GM18526 (cell line): Measurements from ENCODE around the gene PSMD14.

Experiments used
- POLR2A ChIP-seq: IDR thresholded peaks from 3 replicates; pipeline ENCODE4 v1.6.1; 2011; ENCODE audit not compliant: insufficient read length; ENCODE audit errors: extremely low read depth

The PSMD14 gene

GRCh38 chr2:161424394-161424769 is 116.2 kb downstream of the PSMD14 start:
- no peak for TF ChIP-seq POLR2A

GRCh38 chr2:161424891-161425727 is 116.9 kb downstream of the PSMD14 start:
- TF ChIP-seq POLR2A: no peak

- TF ChIP-seq POLR2A: no peak
These were observed 117.7 kb downstream of the PSMD14 start for GRCh38 chr2:161425728-161426454.

GRCh38 chr2:161426455-161426921 is 118.3 kb downstream of the PSMD14 start:
- no peak for TF ChIP-seq POLR2A

GRCh38 chr2:161426922-161427663 is 118.9 kb downstream of the PSMD14 start:
- TF ChIP-seq POLR2A: no peak

GRCh38 chr2:161427664-161428587 is 119.7 kb downstream of the PSMD14 start:
- no peak for TF ChIP-seq POLR2A

GRCh38 chr2:161430386-161430785 is 122.2 kb downstream of the PSMD14 start:
- no peak for TF ChIP-seq POLR2A

GRCh38 chr2:161432107-161432506 is 123.9 kb downstream of the PSMD14 start:
- TF ChIP-seq POLR2A: no peak

- TF ChIP-seq POLR2A: no peak
These were observed 125.9 kb downstream of the PSMD14 start for GRCh38 chr2:161434118-161434517.

GRCh38 chr2:161436411-161436810 is 128.2 kb downstream of the PSMD14 start:
- no peak for TF ChIP-seq POLR2A

- TF ChIP-seq POLR2A: no peak
These were observed 130.4 kb downstream of the PSMD14 start for GRCh38 chr2:161438598-161438997.

- no peak for TF ChIP-seq POLR2A
These were observed 136.9 kb downstream of the PSMD14 start for GRCh38 chr2:161445097-161445496.

- no peak for TF ChIP-seq POLR2A
These were observed 140.2 kb downstream of the PSMD14 start for GRCh38 chr2:161448431-161448830.
